Gastrocnemius medialis (tissue), 4 donors: ENCODE measurements around the gene OR52B4. TPM values are rescaled to one million over a fixed set of nuclear protein-coding genes. Genes with fewer than 3 reads are reported as not detected.
A peak's percentile ranks its signal among the peaks of the same experiment; 100 is the strongest.

Experiments
- ATAC-seq, 2 donors: fragments of 150-250 bp; one replicate each; pipeline ENCODE4 v1.9.1; 2016
- DNase-seq, 2 donors: peaks; one replicate each; pipeline ENCODE4 v3.0.0-alpha.2; 2019
- H3K27ac ChIP-seq, 4 donors: fragments of 200-600 bp; sonication (generic); 1 replicate in 1 of 4; 2 replicates in 3 of 4; pipeline ENCODE4 v1.5.1; 2016 to 2018; ENCODE audit warnings: mild to moderate bottlenecking in 2 of 4, moderate library complexity in 1 of 4
- H3K27me3 ChIP-seq, 3 donors: fragments of 200-600 bp; sonication (generic) in 2 of 3; 1 replicate in 1 of 3; 2 replicates in 2 of 3; pipeline versions ENCODE4 v1.5.1 to v1.6.0; 2016 to 2019; ENCODE audit warnings: mild to moderate bottlenecking in 1 of 3, moderate library complexity in 1 of 3
- H3K36me3 ChIP-seq, 2 donors: fragments of 200-600 bp; sonication (generic) in 1 of 2; one replicate each; pipeline ENCODE4 v1.5.1; 2017 to 2018
- H3K4me1 ChIP-seq, 2 donors: fragments of 200-600 bp; sonication (generic) in 1 of 2; one replicate each; pipeline ENCODE4 v1.5.1; 2016 to 2017; ENCODE audit warnings: mild to moderate bottlenecking in 2 of 2
- H3K4me3 ChIP-seq, 4 donors: fragments of 200-600 bp; sonication (generic) in 3 of 4; 1 replicate in 1 of 4; 2 replicates in 3 of 4; pipeline ENCODE4 v1.5.1; 2016 to 2019; ENCODE audit warnings: mild to moderate bottlenecking in 2 of 4
- H3K9me3 ChIP-seq, 3 donors: fragments of 200-600 bp; sonication (generic) in 2 of 3; 1 replicate in 1 of 3; 2 replicates in 2 of 3; pipeline ENCODE4 v1.5.1; 2016 to 2019
- CTCF ChIP-seq, 5 experiments: fragments of 450-650 bp in 3 of 5; fragments of 200-600 bp in 2 of 5; sonication (generic) in 2 of 5; IDR thresholded peaks in 4 of 5; conservative IDR thresholded peaks in 1 of 5; 1 replicate in 4 of 5; 2 replicates in 1 of 5; pipeline ENCODE4 v1.5.1; 2016 to 2019; ENCODE audit warnings: antibody characterized with exemption in 5 of 5, mild to moderate bottlenecking in 3 of 5, moderate library complexity in 3 of 5
- POLR2A ChIP-seq, 2 donors: fragments of 450-650 bp; IDR thresholded peaks; one replicate each; pipeline ENCODE4 v1.6.1; 2017; ENCODE audit warnings: antibody characterized with exemption in 2 of 2, mild to moderate bottlenecking in 2 of 2, moderate library complexity in 2 of 2
- in situ Hi-C, 4 donors: fragments of 200-750 bp; cut with MboI; loops; one replicate each; pipeline versions ENCODE4 v1.15.0 to v1.8.0; 2017; ENCODE audit warnings: low sequenced_read_pairs in 4 of 4
- intact Hi-C: fragments of 100-400 bp; cut with DNase I; formaldehyde crosslinking; loops from one replicate; pipeline ENCODE4 v1.15.1; 2023; ENCODE audit warnings: low total_unique reads
- total RNA-seq, 4 donors: library from RNA; depleted of rRNA; stranded (reverse); fragments of >200 nt; gene quantifications; one replicate each; pipeline versions ENCODE4 v1.1.0 to v1.2.3, GENCODE V29; 2016

OR52B4 gene
- total RNA-seq, 4 donors from 2014 or later = not detected

- Histone ChIP-seq H3K4me1 (peaks cover 4 to 7% of the 10 kb centered on the region in 2 donors), H3K27ac (peak within 1 kb of the TSS; percentile 81 to 84 (median 82)), H3K4me3 (peak within 1 kb of the TSS; percentile 91 to 98 (median 98)), H3K27me3 (no peaks in the 10 kb centered on the region), H3K36me3 (peaks cover 0 to 20% of the 10 kb centered on the region in 2 donors), H3K9me3 (no peaks in the 10 kb centered on the region)
- TF ChIP-seq CTCF (IDR thresholded peaks at IDR 0.05 in 4 of 5, conservative IDR thresholded peaks at IDR 0.05 in 1 of 5) (no peak), POLR2A (IDR thresholded peaks at IDR 0.05) (no peak)
- DNase-seq (peak; percentile 53 to 72), ATAC-seq (peak; percentile 98 to 100)
- in situ Hi-C loops (no loop called here), intact Hi-C loops (no loop called here)
These were observed 25.1 kb upstream of the OR52B4 start, which contains the start of gene TRIM21 for GRCh38 chr11:4393209-4393857. Gene TRIM21, minus strand, starts transcription at chr11:4393702. Its CDS starts 3,293 bp downstream, at chr11:4390409.

GRCh38 chr11:4388221-4388620, 20.0 kb upstream of the OR52B4 start:
- Histone ChIP-seq H3K36me3 (peaks cover 0 to 49% of the 10 kb centered on the region in 2 donors), H3K9me3 (no peaks in the 10 kb centered on the region), H3K4me1 (peaks cover 4 to 7% of the 10 kb centered on the region in 2 donors), H3K27me3 (no peaks in the 10 kb centered on the region), H3K27ac (no peak overlapping the region), H3K4me3 (no peak overlapping the region)
- intact Hi-C loops = loop anchor here (10.0 kb wide), 1 partner anchor 57 kb away; the partner anchor contains the start of gene OR52K2
- DNase-seq (no peak), ATAC-seq (no peak)
- in situ Hi-C loops = no loop called here
- no peak for TF ChIP-seq POLR2A (IDR thresholded peaks at IDR 0.05)
- no peak for TF ChIP-seq CTCF (IDR thresholded peaks at IDR 0.05 in 4 of 5, conservative IDR thresholded peaks at IDR 0.05 in 1 of 5)

GRCh38 chr11:4385978-4386740, 18.0 kb upstream of the OR52B4 start:
- no peaks in the 10 kb centered on the region for H3K4me1 ChIP-seq
- H3K4me3 ChIP-seq = no peak overlapping the region
- in situ Hi-C loops = no loop called here
- intact Hi-C loops = loop anchor here (10.0 kb wide), 1 partner anchor 59 kb away; the partner anchor contains the start of gene OR52K2
- H3K27ac ChIP-seq = no peak overlapping the region
- H3K9me3 ChIP-seq = no peaks in the 10 kb centered on the region
- DNase-seq = no peak
- H3K36me3 ChIP-seq = peaks cover 0 to 49% of the 10 kb centered on the region in 2 donors
- no peak for ATAC-seq
- no peaks in the 10 kb centered on the region for H3K27me3 ChIP-seq
- TF ChIP-seq CTCF (IDR thresholded peaks at IDR 0.05 in 4 of 5, conservative IDR thresholded peaks at IDR 0.05 in 1 of 5) = no peak

- ATAC-seq (no peak), DNase-seq (no peak)
- Histone ChIP-seq H3K4me1 (no peaks in the 10 kb centered on the region), H3K4me3 (no peak overlapping the region), H3K9me3 (no peaks in the 10 kb centered on the region), H3K36me3 (peaks cover 0 to 22% of the 10 kb centered on the region in 2 donors), H3K27me3 (no peaks in the 10 kb centered on the region), H3K27ac (no peak overlapping the region)
- TF ChIP-seq POLR2A (IDR thresholded peaks at IDR 0.05) = no peak
- no peak for TF ChIP-seq CTCF (IDR thresholded peaks at IDR 0.05 in 4 of 5, conservative IDR thresholded peaks at IDR 0.05 in 1 of 5)
- in situ Hi-C loops = no loop called here
- intact Hi-C loops = loop anchor here (10.0 kb wide), 1 partner anchor 63 kb away; the partner anchor contains the start of gene OR52K2
These were observed 13.7 kb upstream of the OR52B4 start for GRCh38 chr11:4381901-4382300.
